ENCODE data around the gene SRP9. TPM values are rescaled to one million over a fixed set of nuclear protein-coding genes. Genes with fewer than 3 reads are reported as not detected.

The SRP9 gene
- total and polyA plus RNA-seq, 3 donors from 2014 or later: 134 to 249 (median 159) TPM

- 91 to 96% methylated on average over 3 of the region's 3 CpGs for WGBS, 2 donors
These were observed 27.9 kb upstream of the SRP9 start for GRCh38 chr1:225749706-225750105.

GRCh38 chr1:225750420-225750819, 27.2 kb upstream of the SRP9 start:
- Histone ChIP-seq H3K27me3 (no peaks in the 10 kb centered on the region), H3K4me1 (peaks cover 19% of the 10 kb centered on the region), H3K27ac (no peak overlapping the region), H3K9me3 (no peaks in the 10 kb centered on the region), H3K36me3 (ENCODE audit: low read depth, missing control alignments) (no peaks in the 10 kb centered on the region), H3K4me3 (no peak overlapping the region)
- WGBS, 2 donors: 67% methylated on average over 3 to 4 of the region's 4 CpGs
- TF ChIP-seq POLR2A (IDR thresholded peaks at IDR 0.05) (no peak), CTCF (IDR thresholded peaks at IDR 0.05) (no peak)
- intact Hi-C loops (cut with DNase I; ENCODE audit: low total_unique reads): no loop called here
- no peak for DNase-seq

More at GRCh38 chr1:225749706-225750105, 27.9 kb upstream of the SRP9 start:
- intact Hi-C loops (cut with DNase I; ENCODE audit: low total_unique reads): no loop called here
- Histone ChIP-seq H3K4me1 (peaks cover 14% of the 10 kb centered on the region), H3K27me3 (no peaks in the 10 kb centered on the region), H3K27ac (no peak overlapping the region), H3K36me3 (ENCODE audit: low read depth, missing control alignments) (no peaks in the 10 kb centered on the region), H3K9me3 (no peaks in the 10 kb centered on the region), H3K4me3 (no peak overlapping the region)
- no peak for DNase-seq
- TF ChIP-seq POLR2A (IDR thresholded peaks at IDR 0.05): no peak
- no peak for TF ChIP-seq CTCF (IDR thresholded peaks at IDR 0.05)

GRCh38 chr1:225750875-225751824, 26.5 kb upstream of the SRP9 start:
- 53 to 68% methylated on average over 11 of the region's 11 CpGs for WGBS, 2 donors

GRCh38 chr1:225752245-225752644, 25.4 kb upstream of the SRP9 start:
- Histone ChIP-seq H3K36me3 (ENCODE audit: low read depth, missing control alignments) (no peaks in the 10 kb centered on the region), H3K4me1 (peaks cover 28% of the 10 kb centered on the region), H3K27me3 (no peaks in the 10 kb centered on the region), H3K9me3 (no peaks in the 10 kb centered on the region), H3K4me3 (no peak overlapping the region), H3K27ac (no peak overlapping the region)
- intact Hi-C loops (cut with DNase I; ENCODE audit: low total_unique reads): no loop called here
- DNase-seq: no peak
- TF ChIP-seq CTCF (IDR thresholded peaks at IDR 0.05): no peak
- no peak for TF ChIP-seq POLR2A (IDR thresholded peaks at IDR 0.05)
- WGBS, 2 donors: 59 to 66% methylated on average over 1 of the region's 1 CpG

More at GRCh38 chr1:225750875-225751824, 26.5 kb upstream of the SRP9 start:
- H3K27ac ChIP-seq: no peak overlapping the region
- H3K27me3 ChIP-seq: no peaks in the 10 kb centered on the region
- no peak for DNase-seq
- no peak for TF ChIP-seq CTCF (IDR thresholded peaks at IDR 0.05)
- no peak for TF ChIP-seq POLR2A (IDR thresholded peaks at IDR 0.05)
- no peaks in the 10 kb centered on the region for H3K9me3 ChIP-seq
- H3K4me3 ChIP-seq: no peak overlapping the region
- peaks cover 26% of the 10 kb centered on the region for H3K4me1 ChIP-seq
- intact Hi-C loops (cut with DNase I; ENCODE audit: low total_unique reads): no loop called here
- H3K36me3 ChIP-seq (ENCODE audit: low read depth, missing control alignments): no peaks in the 10 kb centered on the region
